GM19463 (cell line): ENCODE results near the gene PGGHG.
"Not testable (repeated sequence)": the region's sequence is repeated elsewhere in the genome, so short reads cannot be mapped to it uniquely, and the experiment has no call there.

ENCODE experiments used
- ATAC-seq: cut with Tn5 transposase; IDR thresholded peaks from one replicate; pipeline ENCODE4 v1.9.1; 2021; ENCODE audit warnings: mild to moderate bottlenecking, moderate library complexity; ENCODE audit not compliant: unreplicated experiment

The PGGHG gene

GRCh38 chr11:284105-285020 is 4.6 kb upstream of the PGGHG start:
- ATAC-seq = no peak

GRCh38 chr11:285021-285893 is 3.7 kb upstream of the PGGHG start:
- no peak for ATAC-seq

- no peak for ATAC-seq
These were observed 3.1 kb upstream of the PGGHG start for GRCh38 chr11:285894-286220.

- ATAC-seq = not testable (repeated sequence)
These were observed 1.7 kb upstream of the PGGHG start for GRCh38 chr11:286977-287820.

- ATAC-seq = no peak
These were observed 977 bp upstream of the PGGHG start for GRCh38 chr11:287821-288477.

GRCh38 chr11:289398-289711 is 429 bp downstream of the PGGHG start:
- ATAC-seq = peak; percentile 2

- ATAC-seq = no peak
These were observed 1.0 kb downstream of the PGGHG start for GRCh38 chr11:289712-290620.

GRCh38 chr11:290621-291231 is 1.8 kb downstream of the PGGHG start:
- no peak for ATAC-seq

- no peak for ATAC-seq
These were observed 2.6 kb downstream of the PGGHG start for GRCh38 chr11:291281-292210.

GRCh38 chr11:292211-293121 is 3.5 kb downstream of the PGGHG start:
- no peak for ATAC-seq

GRCh38 chr11:293271-293851 is 4.4 kb downstream of the PGGHG start:
- ATAC-seq = no peak

- no peak for ATAC-seq
These were observed 5.1 kb downstream of the PGGHG start for GRCh38 chr11:293852-294661.

GRCh38 chr11:294780-295179 is 5.9 kb downstream of the PGGHG start:
- no peak for ATAC-seq

- ATAC-seq = no peak
These were observed 6.6 kb downstream of the PGGHG start for GRCh38 chr11:295351-296170.
